A549 (cell line): ENCODE data around the gene ATP6V1F. TPM values are rescaled to one million over a fixed set of nuclear protein-coding genes. Genes with fewer than 3 reads are reported as not detected.

ENCODE experiments used
- ATAC-seq, 2 experiments: fragments of 200-7000 bp in 1 of 2; fragments of >200 bp in 1 of 2; cut with Nextera tagmentation in 1 of 2; cut with Tn5 transposase in 1 of 2; 3 replicates each; pipeline versions ENCODE4 v1.8.0 to v1.9.1; 2018 to 2020; ENCODE audit warnings: mild to moderate bottlenecking in 1 of 2, moderate library complexity in 1 of 2
- CTCF ChIA-PET: fragments of 300-600 bp; sonication (Branson Sonifier 250); formaldehyde crosslinking; extraction: SDS; loops from one replicate; lab custom pipeline; 2021; ENCODE audit warnings: antibody characterized with exemption, inconsistent platforms; lab: Yijun Ruan, JAX
- POLR2A ChIA-PET: fragments of 350-600 bp; formaldehyde crosslinking; extraction: SDS; loops from one replicate; lab custom pipeline; 2021; ENCODE audit warnings: antibody characterized with exemption, inconsistent platforms; lab: Yijun Ruan, JAX
- DNase-seq, 2 experiments: peaks; one replicate each; pipeline versions ENCODE4 v3.0.0 to v3.0.0-alpha.2; 2011 to 2016; ENCODE audit warnings: low read depth in 1 of 2, low spot score in 1 of 2
- FAIRE-seq: peaks from 2 replicates; lab custom pipeline; 2011; peaks lifted over from hg19 to GRCh38; lab: Jason Lieb, UNC
- H3K27ac ChIP-seq, 2 experiments: fragments of >200 bp; sonication (Bioruptor Twin); formaldehyde crosslinking; 3 replicates each; pipeline ENCODE4 v1.5.1; 2016 to 2017
- H3K4me1 ChIP-seq: fragments of >200 bp; sonication (Bioruptor Twin); formaldehyde crosslinking; 3 replicates; pipeline ENCODE4 v1.6.1; 2016
- H3K4me2 ChIP-seq: fragments of >200 bp; sonication (Bioruptor Twin); formaldehyde crosslinking; 3 replicates; pipeline ENCODE4 v1.6.1; 2016
- H3K4me3 ChIP-seq: fragments of >200 bp; sonication (Bioruptor Twin); formaldehyde crosslinking; 3 replicates; pipeline ENCODE4 v1.5.1; 2016
- H3K9me3 ChIP-seq: fragments of >200 bp; sonication (Bioruptor Twin); formaldehyde crosslinking; 3 replicates; pipeline ENCODE4 v1.6.1; 2016
- CBX2 ChIP-seq: fragments of 200-600 bp; sonication (generic); IDR thresholded peaks from 2 replicates; pipeline ENCODE4 v1.6.1; 2016; ENCODE audit warnings: low read depth, mild to moderate bottlenecking, borderline replicate concordance
- EP300 ChIP-seq, 2 experiments: fragments of >200 bp; sonication (Bioruptor Twin); formaldehyde crosslinking; IDR thresholded peaks; 2 replicates in 1 of 2; 3 replicates in 1 of 2; pipeline ENCODE4 v1.6.1; 2016 to 2017
- FOSB ChIP-seq: fragments of 250-450 bp; sonication (Bioruptor Pico); IDR thresholded peaks from 2 replicates; pipeline ENCODE4 v1.5.0; 2020; ENCODE audit warnings: mild to moderate bottlenecking, moderate library complexity
- FOSL2 ChIP-seq, 2 experiments: fragments of 450-650 bp in 1 of 2; fragments of >200 bp in 1 of 2; sonication (Bioruptor Twin) in 1 of 2; formaldehyde crosslinking; IDR thresholded peaks; 2 replicates each; pipeline versions ENCODE4 v1.5.0 to v1.6.1; 2016 to 2020; ENCODE audit warnings: mild to moderate bottlenecking in 1 of 2, moderate library complexity in 1 of 2
- HDAC2 ChIP-seq: fragments of 200-600 bp; sonication (generic); IDR thresholded peaks from 2 replicates; pipeline ENCODE4 v1.6.1; 2016
- JUN ChIP-seq, 2 experiments: fragments of >200 bp; sonication (Bioruptor Twin); formaldehyde crosslinking; IDR thresholded peaks; 2 replicates in 1 of 2; 3 replicates in 1 of 2; pipeline ENCODE4 v1.6.1; 2016 to 2017
- JUNB ChIP-seq: fragments of >200 bp; sonication (Bioruptor Twin); formaldehyde crosslinking; IDR thresholded peaks from 2 replicates; pipeline ENCODE4 v1.6.1; 2016
- NPAS2 ChIP-seq: fragments of 250-450 bp; sonication (Bioruptor Pico); IDR thresholded peaks from 2 replicates; pipeline ENCODE4 v1.8.0; 2022; ENCODE audit warnings: mild to moderate bottlenecking, moderate library complexity, borderline replicate concordance
- PHF8 ChIP-seq: fragments of 200-600 bp; sonication (generic); IDR thresholded peaks from 2 replicates; pipeline ENCODE4 v1.6.1; 2016; ENCODE audit warnings: low read depth, mild to moderate bottlenecking, antibody characterized with exemption, moderate library complexity, borderline replicate concordance
- RAD21 ChIP-seq, 2 experiments: fragments of >200 bp in 1 of 2; sonication (Bioruptor Twin) in 1 of 2; formaldehyde crosslinking in 1 of 2; IDR thresholded peaks in 1 of 2; conservative IDR thresholded peaks in 1 of 2; 2 replicates in 1 of 2; 3 replicates in 1 of 2; pipeline ENCODE4 v1.6.1; 2012 to 2018; ENCODE audit warnings: inconsistent platforms in 1 of 2
- RARB ChIP-seq: fragments of 250-450 bp; sonication (Bioruptor Pico); IDR thresholded peaks from 2 replicates; pipeline ENCODE4 v1.8.0; 2021; ENCODE audit warnings: mild to moderate bottlenecking, moderate library complexity
- RCOR1 ChIP-seq: fragments of 150-350 bp; IDR thresholded peaks from 2 replicates; pipeline ENCODE4 v1.6.1; 2014; ENCODE audit warnings: antibody characterized with exemption, low read length, low read depth
- SMC3 ChIP-seq: fragments of >200 bp; sonication (Bioruptor Twin); formaldehyde crosslinking; IDR thresholded peaks from 3 replicates; pipeline ENCODE4 v1.6.1; 2018; ENCODE audit warnings: inconsistent platforms
- ZC3H11A ChIP-seq: fragments of 450-650 bp; IDR thresholded peaks from 2 replicates; pipeline ENCODE4 v1.6.1; 2014; ENCODE audit warnings: antibody characterized with exemption, mild to moderate bottlenecking
- ZNF302 ChIP-seq: fragments of 250-450 bp; sonication (Bioruptor Pico); IDR thresholded peaks from 2 replicates; pipeline ENCODE4 v1.9.0; 2021; ENCODE audit warnings: inconsistent platforms, mild to moderate bottlenecking, moderate library complexity
- ZSCAN20 ChIP-seq: fragments of 250-450 bp; sonication (Bioruptor Pico); IDR thresholded peaks from 2 replicates; pipeline ENCODE4 v1.8.0; 2022; ENCODE audit warnings: mild to moderate bottlenecking, moderate library complexity
- WGBS: methylation state at CpG from one replicate; pipeline ENCODE4 v1.1.6; 2017; ENCODE audit errors: missing lambda C conversion rate; 5-methylcytosine and 5-hydroxymethylcytosine counted together
- polyA plus RNA-seq, 4 experiments: library from polyadenylated mRNA; depleted of rRNA in 3 of 4; stranded (reverse); fragments of >200 nt; fragmentation: RNase III in 1 of 4; extraction: RNeasy Plus Mini Kit Qiagen cat#74134 plus additional on column Dnase treatment in 1 of 4; gene quantifications; 2 replicates in 3 of 4; 3 replicates in 1 of 4; pipeline ENCODE4 v1.2.3, GENCODE V29; 2011 to 2017
- TF ChIP-seq, protein P1 (sequence below): fragments of 450-650 bp; IDR thresholded peaks from 2 replicates; pipeline ENCODE4 v1.6.1; 2014; ENCODE audit warnings: antibody characterized with exemption
- TF ChIP-seq, protein P2 (sequence below): IDR thresholded peaks from 2 replicates; pipeline ENCODE4 v1.6.1; 2012; ENCODE audit warnings: low read depth, borderline replicate concordance
- TF ChIP-seq, protein P3 (sequence below): fragments of >200 bp; sonication (Bioruptor Twin); formaldehyde crosslinking; IDR thresholded peaks from 3 replicates; pipeline ENCODE4 v1.5.1; 2016
- TF ChIP-seq, protein P4 (sequence below): IDR thresholded peaks from 2 replicates; pipeline ENCODE4 v1.6.1; 2012

Gene ATP6V1F
- polyA plus RNA-seq, 2 of the 4 experiments (the other 2 are of a cell fraction): 155 to 229 TPM

DNA sequence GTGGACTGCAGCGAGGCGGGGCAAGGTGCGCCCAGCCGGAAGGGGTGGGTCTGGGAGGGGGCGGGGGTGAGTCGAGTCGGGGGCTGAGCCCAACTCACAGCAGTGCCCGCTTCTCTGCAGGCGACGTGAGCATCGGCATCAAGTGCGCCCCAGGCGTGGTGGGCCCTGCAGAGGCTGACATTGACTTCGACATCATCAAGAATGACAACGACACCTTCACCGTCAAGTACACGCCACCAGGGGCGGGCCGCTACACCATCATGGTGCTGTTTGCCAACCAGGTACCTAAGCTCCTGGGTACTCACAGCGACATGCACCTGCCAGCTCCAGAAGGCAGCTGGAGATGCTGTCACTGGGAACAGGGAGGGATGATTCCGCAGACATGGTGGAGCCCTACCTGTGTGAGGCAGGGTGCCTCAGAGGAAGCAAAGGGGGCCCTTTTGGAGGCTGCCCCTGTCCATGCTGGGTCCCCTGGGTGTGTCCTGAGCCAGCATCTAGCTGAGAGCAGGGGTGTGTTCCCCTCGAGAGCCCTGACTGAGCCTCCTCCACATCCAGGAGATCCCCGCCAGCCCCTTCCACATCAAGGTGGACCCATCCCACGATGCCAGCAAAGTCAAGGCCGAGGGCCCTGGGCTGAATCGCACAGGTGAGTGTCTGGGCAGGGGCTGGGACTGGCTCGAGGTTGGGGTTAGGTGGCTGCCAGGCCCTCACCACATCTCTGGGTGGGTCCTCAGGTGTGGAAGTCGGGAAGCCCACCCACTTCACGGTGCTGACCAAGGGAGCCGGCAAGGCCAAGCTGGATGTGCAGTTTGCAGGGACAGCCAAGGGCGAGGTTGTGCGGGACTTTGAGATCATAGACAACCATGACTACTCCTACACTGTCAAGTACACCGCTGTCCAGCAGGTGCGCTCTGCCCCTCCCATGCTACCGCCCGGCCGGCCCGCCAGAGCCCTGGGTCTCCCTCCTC lies 19.7 kb upstream of the ATP6V1F start:
- H3K27ac ChIP-seq: no peak overlapping the region
- no peaks in the 10 kb centered on the region for H3K9me3 ChIP-seq
- no peak overlapping the region for H3K4me2 ChIP-seq
- POLR2A ChIA-PET: no interaction called here
- CTCF ChIA-PET: interaction anchor here (0.6 to 2.9 kb wide), 9 partner anchors 10 to 525 kb away, joined by 3 to 16 read pairs (median 4); partner anchors contain the start of gene ATP6V1F
- no peak overlapping the region for H3K4me3 ChIP-seq
- ATAC-seq: no peak; a peak in 1 of 6 replicates
- no peak for DNase-seq
- no peaks in the 10 kb centered on the region for H3K4me1 ChIP-seq
- FAIRE-seq: no peak
- WGBS: 85% methylated on average over 24 of the region's 38 CpGs
- TF ChIP-seq RCOR1 (no peak), ZC3H11A (no peak), EP300 (IDR thresholded peaks at IDR 0.05) (no peak), HDAC2 (no peak), PHF8 (no peak), SMC3 (no peak), CBX2 (no peak), FOSL2 (IDR thresholded peaks at IDR 0.05) (no peak), FOSL2 (CRISPR knock-in tag; IDR thresholded peaks at IDR 0.05) (no peak), JUNB (no peak), FOSB (no peak), JUN (IDR thresholded peaks at IDR 0.05) (no peak), NPAS2 (CRISPR knock-in tag) (no peak), ZNF302 (CRISPR knock-in tag) (no peak), RARB (CRISPR knock-in tag) (no peak), RAD21 (conservative IDR thresholded peaks at IDR 0.05 in 1 of 2, IDR thresholded peaks at IDR 0.05 in 1 of 2) (no peak), ZSCAN20 (CRISPR knock-in tag) (no peak)
- TF ChIP-seq, protein P1, sequence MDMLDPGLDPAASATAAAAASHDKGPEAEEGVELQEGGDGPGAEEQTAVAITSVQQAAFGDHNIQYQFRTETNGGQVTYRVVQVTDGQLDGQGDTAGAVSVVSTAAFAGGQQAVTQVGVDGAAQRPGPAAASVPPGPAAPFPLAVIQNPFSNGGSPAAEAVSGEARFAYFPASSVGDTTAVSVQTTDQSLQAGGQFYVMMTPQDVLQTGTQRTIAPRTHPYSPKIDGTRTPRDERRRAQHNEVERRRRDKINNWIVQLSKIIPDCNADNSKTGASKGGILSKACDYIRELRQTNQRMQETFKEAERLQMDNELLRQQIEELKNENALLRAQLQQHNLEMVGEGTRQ: no peak
- TF ChIP-seq, protein P2, sequence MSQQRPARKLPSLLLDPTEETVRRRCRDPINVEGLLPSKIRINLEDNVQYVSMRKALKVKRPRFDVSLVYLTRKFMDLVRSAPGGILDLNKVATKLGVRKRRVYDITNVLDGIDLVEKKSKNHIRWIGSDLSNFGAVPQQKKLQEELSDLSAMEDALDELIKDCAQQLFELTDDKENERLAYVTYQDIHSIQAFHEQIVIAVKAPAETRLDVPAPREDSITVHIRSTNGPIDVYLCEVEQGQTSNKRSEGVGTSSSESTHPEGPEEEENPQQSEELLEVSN: no peak
- TF ChIP-seq, protein P3, sequence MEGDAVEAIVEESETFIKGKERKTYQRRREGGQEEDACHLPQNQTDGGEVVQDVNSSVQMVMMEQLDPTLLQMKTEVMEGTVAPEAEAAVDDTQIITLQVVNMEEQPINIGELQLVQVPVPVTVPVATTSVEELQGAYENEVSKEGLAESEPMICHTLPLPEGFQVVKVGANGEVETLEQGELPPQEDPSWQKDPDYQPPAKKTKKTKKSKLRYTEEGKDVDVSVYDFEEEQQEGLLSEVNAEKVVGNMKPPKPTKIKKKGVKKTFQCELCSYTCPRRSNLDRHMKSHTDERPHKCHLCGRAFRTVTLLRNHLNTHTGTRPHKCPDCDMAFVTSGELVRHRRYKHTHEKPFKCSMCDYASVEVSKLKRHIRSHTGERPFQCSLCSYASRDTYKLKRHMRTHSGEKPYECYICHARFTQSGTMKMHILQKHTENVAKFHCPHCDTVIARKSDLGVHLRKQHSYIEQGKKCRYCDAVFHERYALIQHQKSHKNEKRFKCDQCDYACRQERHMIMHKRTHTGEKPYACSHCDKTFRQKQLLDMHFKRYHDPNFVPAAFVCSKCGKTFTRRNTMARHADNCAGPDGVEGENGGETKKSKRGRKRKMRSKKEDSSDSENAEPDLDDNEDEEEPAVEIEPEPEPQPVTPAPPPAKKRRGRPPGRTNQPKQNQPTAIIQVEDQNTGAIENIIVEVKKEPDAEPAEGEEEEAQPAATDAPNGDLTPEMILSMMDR: no peak
- TF ChIP-seq, protein P4, sequence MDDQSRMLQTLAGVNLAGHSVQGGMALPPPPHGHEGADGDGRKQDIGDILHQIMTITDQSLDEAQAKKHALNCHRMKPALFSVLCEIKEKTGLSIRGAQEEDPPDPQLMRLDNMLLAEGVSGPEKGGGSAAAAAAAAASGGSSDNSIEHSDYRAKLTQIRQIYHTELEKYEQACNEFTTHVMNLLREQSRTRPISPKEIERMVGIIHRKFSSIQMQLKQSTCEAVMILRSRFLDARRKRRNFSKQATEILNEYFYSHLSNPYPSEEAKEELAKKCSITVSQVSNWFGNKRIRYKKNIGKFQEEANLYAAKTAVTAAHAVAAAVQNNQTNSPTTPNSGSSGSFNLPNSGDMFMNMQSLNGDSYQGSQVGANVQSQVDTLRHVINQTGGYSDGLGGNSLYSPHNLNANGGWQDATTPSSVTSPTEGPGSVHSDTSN: no peak
- TF ChIP-seq, all 56 proteins: peak for 0
